ENCODE results near the gene CDH2.

DNA sequence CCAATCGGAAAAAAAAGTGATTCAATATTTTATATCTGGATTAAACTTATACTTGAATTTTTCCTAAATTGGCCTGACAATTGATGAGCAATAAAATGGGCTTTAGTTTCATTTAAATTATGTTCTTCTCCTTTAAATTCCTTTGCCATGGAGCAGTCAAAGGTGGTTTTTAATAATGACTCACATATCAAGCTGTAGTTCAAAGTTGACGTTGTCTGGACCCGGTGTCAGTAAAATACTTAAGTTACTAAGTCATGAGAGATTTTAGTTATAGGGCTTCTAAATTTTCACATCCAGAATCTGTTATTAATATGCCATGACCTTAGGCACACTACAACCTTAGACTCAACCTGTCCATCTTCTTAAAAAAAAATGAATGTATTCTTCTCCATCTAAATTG is 62.5 kb downstream of the CDH2 start:
- TF ChIP-seq, protein P1, sequence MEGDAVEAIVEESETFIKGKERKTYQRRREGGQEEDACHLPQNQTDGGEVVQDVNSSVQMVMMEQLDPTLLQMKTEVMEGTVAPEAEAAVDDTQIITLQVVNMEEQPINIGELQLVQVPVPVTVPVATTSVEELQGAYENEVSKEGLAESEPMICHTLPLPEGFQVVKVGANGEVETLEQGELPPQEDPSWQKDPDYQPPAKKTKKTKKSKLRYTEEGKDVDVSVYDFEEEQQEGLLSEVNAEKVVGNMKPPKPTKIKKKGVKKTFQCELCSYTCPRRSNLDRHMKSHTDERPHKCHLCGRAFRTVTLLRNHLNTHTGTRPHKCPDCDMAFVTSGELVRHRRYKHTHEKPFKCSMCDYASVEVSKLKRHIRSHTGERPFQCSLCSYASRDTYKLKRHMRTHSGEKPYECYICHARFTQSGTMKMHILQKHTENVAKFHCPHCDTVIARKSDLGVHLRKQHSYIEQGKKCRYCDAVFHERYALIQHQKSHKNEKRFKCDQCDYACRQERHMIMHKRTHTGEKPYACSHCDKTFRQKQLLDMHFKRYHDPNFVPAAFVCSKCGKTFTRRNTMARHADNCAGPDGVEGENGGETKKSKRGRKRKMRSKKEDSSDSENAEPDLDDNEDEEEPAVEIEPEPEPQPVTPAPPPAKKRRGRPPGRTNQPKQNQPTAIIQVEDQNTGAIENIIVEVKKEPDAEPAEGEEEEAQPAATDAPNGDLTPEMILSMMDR (IDR thresholded peaks at IDR 0.05), result no peak
- no peak for TF ChIP-seq POLR2AphosphoS5 (IDR thresholded peaks at IDR 0.05; ENCODE audit: low read depth, low read length)
- TF ChIP-seq, protein P2, sequence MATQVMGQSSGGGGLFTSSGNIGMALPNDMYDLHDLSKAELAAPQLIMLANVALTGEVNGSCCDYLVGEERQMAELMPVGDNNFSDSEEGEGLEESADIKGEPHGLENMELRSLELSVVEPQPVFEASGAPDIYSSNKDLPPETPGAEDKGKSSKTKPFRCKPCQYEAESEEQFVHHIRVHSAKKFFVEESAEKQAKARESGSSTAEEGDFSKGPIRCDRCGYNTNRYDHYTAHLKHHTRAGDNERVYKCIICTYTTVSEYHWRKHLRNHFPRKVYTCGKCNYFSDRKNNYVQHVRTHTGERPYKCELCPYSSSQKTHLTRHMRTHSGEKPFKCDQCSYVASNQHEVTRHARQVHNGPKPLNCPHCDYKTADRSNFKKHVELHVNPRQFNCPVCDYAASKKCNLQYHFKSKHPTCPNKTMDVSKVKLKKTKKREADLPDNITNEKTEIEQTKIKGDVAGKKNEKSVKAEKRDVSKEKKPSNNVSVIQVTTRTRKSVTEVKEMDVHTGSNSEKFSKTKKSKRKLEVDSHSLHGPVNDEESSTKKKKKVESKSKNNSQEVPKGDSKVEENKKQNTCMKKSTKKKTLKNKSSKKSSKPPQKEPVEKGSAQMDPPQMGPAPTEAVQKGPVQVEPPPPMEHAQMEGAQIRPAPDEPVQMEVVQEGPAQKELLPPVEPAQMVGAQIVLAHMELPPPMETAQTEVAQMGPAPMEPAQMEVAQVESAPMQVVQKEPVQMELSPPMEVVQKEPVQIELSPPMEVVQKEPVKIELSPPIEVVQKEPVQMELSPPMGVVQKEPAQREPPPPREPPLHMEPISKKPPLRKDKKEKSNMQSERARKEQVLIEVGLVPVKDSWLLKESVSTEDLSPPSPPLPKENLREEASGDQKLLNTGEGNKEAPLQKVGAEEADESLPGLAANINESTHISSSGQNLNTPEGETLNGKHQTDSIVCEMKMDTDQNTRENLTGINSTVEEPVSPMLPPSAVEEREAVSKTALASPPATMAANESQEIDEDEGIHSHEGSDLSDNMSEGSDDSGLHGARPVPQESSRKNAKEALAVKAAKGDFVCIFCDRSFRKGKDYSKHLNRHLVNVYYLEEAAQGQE (IDR thresholded peaks at IDR 0.05; ENCODE audit: insufficient read depth in 1 of 2, low read depth in 2 of 2, low read length in 1 of 2), result no peak
